ENCODE data around the gene KCNQ2.

The KCNQ2 gene

GRCh38 chr20:63446216-63447024 lies 26.0 kb downstream of the KCNQ2 start:
- H3K4me2 ChIP-seq (ENCODE audit: low read length) = no peak overlapping the region
- no peaks in the 10 kb centered on the region for H3K36me3 ChIP-seq (ENCODE audit: control insufficient read depth, low read length)
- TF ChIP-seq CTCF (IDR thresholded peaks at IDR 0.05; ENCODE audit: low read depth, low read length, poor library complexity, severe bottlenecking) = no peak
- H3K4me3 ChIP-seq (ENCODE audit: low read length) = no peak overlapping the region
- no peak overlapping the region for H3K27ac ChIP-seq (ENCODE audit: low read depth, low read length)
- H4K20me1 ChIP-seq (ENCODE audit: control insufficient read depth, insufficient read depth, low read depth, low read length) = no peaks in the 10 kb centered on the region
- no peaks in the 10 kb centered on the region for H3K9me2 ChIP-seq (replicated peaks; ENCODE audit: control insufficient read depth, low read length)
- no peaks in the 10 kb centered on the region for H3K27me3 ChIP-seq (ENCODE audit: control insufficient read depth, low read length)
- no peaks in the 10 kb centered on the region for H3K79me2 ChIP-seq (ENCODE audit: control insufficient read depth, low read length)
- peaks cover 32% of the 10 kb centered on the region; the same call in 1 of the 2 replicates for H3K9me3 ChIP-seq (ENCODE audit: control insufficient read depth, insufficient read depth, low read length)
- no peaks in the 10 kb centered on the region for H3K4me1 ChIP-seq (ENCODE audit: control insufficient read depth, low read length)
- H3F3A ChIP-seq (ENCODE audit: control insufficient read depth, insufficient read depth) = no peaks in the 10 kb centered on the region

- H3K4me1 ChIP-seq (ENCODE audit: control insufficient read depth, low read length) = no peaks in the 10 kb centered on the region
- H4K20me1 ChIP-seq (ENCODE audit: control insufficient read depth, insufficient read depth, low read depth, low read length) = no peaks in the 10 kb centered on the region
- no peaks in the 10 kb centered on the region for H3K27me3 ChIP-seq (ENCODE audit: control insufficient read depth, low read length)
- TF ChIP-seq CTCF (IDR thresholded peaks at IDR 0.05; ENCODE audit: low read depth, low read length, poor library complexity, severe bottlenecking) (no peak), EZH2phosphoT487 (IDR thresholded peaks at IDR 0.05; ENCODE audit: borderline replicate concordance, low read length) (no peak)
- peaks cover 32% of the 10 kb centered on the region; the same call in 1 of the 2 replicates for H3K9me3 ChIP-seq (ENCODE audit: control insufficient read depth, insufficient read depth, low read length)
- H3F3A ChIP-seq (ENCODE audit: control insufficient read depth, insufficient read depth) = no peaks in the 10 kb centered on the region
- no peaks in the 10 kb centered on the region for H3K79me2 ChIP-seq (ENCODE audit: control insufficient read depth, low read length)
- H3K36me3 ChIP-seq (ENCODE audit: control insufficient read depth, low read length) = no peaks in the 10 kb centered on the region
- H3K4me3 ChIP-seq (ENCODE audit: low read length) = no peak overlapping the region
- no peaks in the 10 kb centered on the region for H3K9me2 ChIP-seq (replicated peaks; ENCODE audit: control insufficient read depth, low read length)
- H3K4me2 ChIP-seq (ENCODE audit: low read length) = no peak overlapping the region
- no peak overlapping the region for H3K27ac ChIP-seq (ENCODE audit: low read depth, low read length)
These were observed 27.2 kb downstream of the KCNQ2 start for GRCh38 chr20:63445075-63445734.

GRCh38 chr20:63444548-63444947 lies 27.9 kb downstream of the KCNQ2 start:
- H3K4me3 ChIP-seq (ENCODE audit: low read length) = no peak overlapping the region
- H3K9me3 ChIP-seq (ENCODE audit: control insufficient read depth, insufficient read depth, low read length) = peaks cover 32% of the 10 kb centered on the region; the same call in 1 of the 2 replicates
- H3K9me2 ChIP-seq (replicated peaks; ENCODE audit: control insufficient read depth, low read length) = no peaks in the 10 kb centered on the region
- no peaks in the 10 kb centered on the region for H4K20me1 ChIP-seq (ENCODE audit: control insufficient read depth, insufficient read depth, low read depth, low read length)
- H3K79me2 ChIP-seq (ENCODE audit: control insufficient read depth, low read length) = no peaks in the 10 kb centered on the region
- H3K27me3 ChIP-seq (ENCODE audit: control insufficient read depth, low read length) = no peaks in the 10 kb centered on the region
- no peak overlapping the region for H3K27ac ChIP-seq (ENCODE audit: low read depth, low read length)
- H3K36me3 ChIP-seq (ENCODE audit: control insufficient read depth, low read length) = no peaks in the 10 kb centered on the region
- no peaks in the 10 kb centered on the region for H3K4me1 ChIP-seq (ENCODE audit: control insufficient read depth, low read length)
- H3K4me2 ChIP-seq (ENCODE audit: low read length) = no peak overlapping the region
- no peaks in the 10 kb centered on the region for H3F3A ChIP-seq (ENCODE audit: control insufficient read depth, insufficient read depth)
- no peak for TF ChIP-seq CTCF (IDR thresholded peaks at IDR 0.05; ENCODE audit: low read depth, low read length, poor library complexity, severe bottlenecking)
- no peak for TF ChIP-seq EZH2phosphoT487 (IDR thresholded peaks at IDR 0.05; ENCODE audit: borderline replicate concordance, low read length)
